ENCODE measurements around the gene PRMT1. TPM values are rescaled to one million over a fixed set of nuclear protein-coding genes. Genes with fewer than 3 reads are reported as not detected.
A peak's percentile ranks its signal among the peaks of the same experiment; 100 is the strongest.

The PRMT1 gene
- total and polyA plus RNA-seq, 8 donors, result 27.2 to 98.7 (median 46.8) TPM

GRCh38 chr19:49690079-49690655 lies 13.1 kb downstream of the PRMT1 start:
- ATAC-seq, result peak; percentile 27 to 50 (median 36)
- intact Hi-C loops (cut with DNase I), result no loop called here
- FAIRE-seq, result no peak
- Histone ChIP-seq H3K27me3 (no peaks in the 10 kb centered on the region), H3K4me3 (peak overlapping the region; percentile 23 to 58 (median 41)), H3K36me3 (peaks cover 0 to 11% (median 4%) of the 10 kb centered on the region in 3 donors), H3K27ac (peak overlapping the region in 2 of 4 donors; percentile 26 to 33), H3K4me1 (peaks cover 0 to 13% (median 3%) of the 10 kb centered on the region in 3 donors), H3K9me3 (no peaks in the 10 kb centered on the region)
- no peak for DNase-seq
- TF ChIP-seq CTCF (IDR thresholded peaks at IDR 0.05), result peak in 2 of 4 donors; percentile 2 to 8
- WGBS, 2 donors, result 7% methylated on average over 39 of the region's 39 CpGs

GRCh38 chr19:49690656-49691242 lies 13.7 kb downstream of the PRMT1 start, which contains the start of gene CPT1C:
CPT1C (plus strand) TSS chr19:49691116; CDS start chr19:49692253, 1,137 bp downstream.
- WGBS, 2 donors, result 1% methylated on average over 38 of the region's 38 CpGs
- peak; percentile 73 to 89 (median 80) for DNase-seq
- H3K9me3 ChIP-seq, result no peaks in the 10 kb centered on the region
- ATAC-seq, result peak; percentile 80 to 89 (median 84)
- H3K36me3 ChIP-seq, result peaks cover 0 to 7% (median 4%) of the 10 kb centered on the region in 3 donors
- no peak for TF ChIP-seq CTCF (IDR thresholded peaks at IDR 0.05)
- H3K27ac ChIP-seq, result peak within 1 kb of the TSS in 3 of 4 donors; percentile 8 to 33 (median 26)
- H3K27me3 ChIP-seq, result no peaks in the 10 kb centered on the region
- H3K4me3 ChIP-seq, result peak within 1 kb of the TSS; percentile 23 to 58 (median 41)
- no peak for FAIRE-seq
- intact Hi-C loops (cut with DNase I), result no loop called here
- H3K4me1 ChIP-seq, result peaks cover 0 to 13% (median 3%) of the 10 kb centered on the region in 3 donors

- WGBS, 2 donors, result 25 to 30% methylated on average over 39 of the region's 39 CpGs
- peak overlapping the region; percentile 23 to 58 (median 41) for H3K4me3 ChIP-seq
- no peaks in the 10 kb centered on the region for H3K9me3 ChIP-seq
- no peaks in the 10 kb centered on the region for H3K27me3 ChIP-seq
- ATAC-seq (peak in 3 of 4 donors; percentile 17 to 51 (median 26)), DNase-seq (peak in 3 of 6 donors; percentile 45 to 78 (median 56)), FAIRE-seq (no peak)
- H3K27ac ChIP-seq, result no peak overlapping the region
- TF ChIP-seq CTCF (IDR thresholded peaks at IDR 0.05), result no peak
- intact Hi-C loops (cut with DNase I), result no loop called here
- no peaks in the 10 kb centered on the region for H3K36me3 ChIP-seq
- H3K4me1 ChIP-seq, result peaks cover 0 to 13% (median 3%) of the 10 kb centered on the region in 3 donors
These were observed 14.4 kb downstream of the PRMT1 start for GRCh38 chr19:49691243-49692146.

- Histone ChIP-seq H3K4me3 (no peak overlapping the region), H3K9me3 (no peaks in the 10 kb centered on the region), H3K36me3 (no peaks in the 10 kb centered on the region), H3K27me3 (no peaks in the 10 kb centered on the region), H3K4me1 (peaks cover 0 to 13% (median 3%) of the 10 kb centered on the region in 3 donors), H3K27ac (no peak overlapping the region)
- TF ChIP-seq CTCF (IDR thresholded peaks at IDR 0.05), result no peak
- no peak for ATAC-seq
- intact Hi-C loops (cut with DNase I), result no loop called here
- no peak for FAIRE-seq
- peak in 1 of 6 donors; percentile 63 for DNase-seq
- 75% methylated on average over 16 of the region's 16 CpGs for WGBS, 2 donors
These were observed 15.1 kb downstream of the PRMT1 start for GRCh38 chr19:49692147-49692506.
